NAMALWA (cell line): Measurements from ENCODE around the gene COL4A6.
"Not testable (repeated sequence)": the region's sequence is repeated elsewhere in the genome, so short reads cannot be mapped to it uniquely, and the experiment has no call there.

Source experiments
- DNase-seq: peaks from one replicate; pipeline ENCODE4 v3.0.0-alpha.2; 2015; ENCODE audit warnings: low spot score

COL4A6 gene

DNA sequence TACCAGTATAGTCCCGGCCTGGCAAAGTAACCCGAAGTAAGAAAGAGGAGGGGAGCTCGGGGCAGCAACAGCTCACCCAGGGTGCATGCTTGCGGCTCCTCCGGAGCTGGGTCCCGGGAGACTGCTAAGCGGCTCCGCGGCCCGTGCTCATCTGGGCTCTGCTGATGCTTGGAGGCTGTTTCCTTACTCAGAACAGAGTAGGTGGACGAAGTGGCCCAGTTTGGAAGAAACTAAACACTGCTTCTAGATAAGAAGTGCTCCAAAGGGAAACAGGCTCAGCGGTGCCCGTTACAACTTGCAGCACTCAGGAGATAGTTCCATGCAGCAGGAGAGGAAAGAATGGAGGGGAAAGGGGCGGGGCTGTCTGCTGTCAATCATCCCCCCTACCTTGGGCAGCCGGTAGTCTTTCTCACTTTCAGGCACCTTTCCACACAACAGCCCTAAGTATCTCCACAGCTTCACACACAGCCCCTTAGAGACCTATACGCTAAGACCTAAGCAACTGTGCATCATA is at the start of gene COL4A6:
Gene COL4A6 (minus strand): TSS at position 313 of the 514 bp plus-strand sequence. CDS start 226 bp downstream, at position 87.
- no peak for DNase-seq

DNA sequence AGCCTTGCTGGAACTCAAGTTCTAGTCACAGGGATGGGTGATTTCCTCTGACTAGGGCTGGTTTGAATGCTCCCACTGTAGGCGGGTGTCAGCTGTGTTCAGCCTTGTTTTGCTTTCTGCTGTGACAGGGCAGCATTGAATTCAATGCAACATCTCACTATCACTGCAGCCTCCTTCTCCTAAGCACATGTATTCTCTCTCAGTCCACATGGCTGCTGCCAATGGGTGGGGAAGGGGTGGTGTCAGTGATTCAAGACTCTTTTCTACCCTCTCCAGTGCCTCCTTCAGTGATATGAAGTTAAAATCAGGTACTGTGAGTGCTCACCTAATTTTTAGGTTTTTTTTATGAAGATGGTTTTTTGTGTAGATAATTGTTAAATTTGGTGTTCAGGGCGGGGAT is 47.7 kb upstream of the COL4A6 start:
- no peak for DNase-seq

DNA sequence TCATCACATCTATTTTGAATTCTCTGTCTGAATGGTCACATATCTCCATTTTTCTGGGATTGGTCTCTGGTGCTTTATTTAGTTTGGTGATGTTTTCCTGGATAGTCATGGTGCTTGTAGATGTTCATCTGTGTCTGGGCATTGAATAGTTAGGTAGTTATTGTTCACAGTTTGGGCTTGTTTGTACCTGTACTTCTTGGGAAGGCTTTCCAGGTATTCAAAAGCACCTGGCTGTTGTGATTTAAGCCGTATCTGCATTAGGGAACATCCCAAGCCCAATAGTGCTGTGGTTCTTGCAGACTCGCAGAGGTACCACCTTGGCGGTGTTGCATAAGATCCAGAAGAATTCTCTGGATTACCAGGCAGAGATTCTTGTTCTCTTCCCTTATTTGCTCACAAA is 46.0 kb upstream of the COL4A6 start:
- DNase-seq = no peak

DNA sequence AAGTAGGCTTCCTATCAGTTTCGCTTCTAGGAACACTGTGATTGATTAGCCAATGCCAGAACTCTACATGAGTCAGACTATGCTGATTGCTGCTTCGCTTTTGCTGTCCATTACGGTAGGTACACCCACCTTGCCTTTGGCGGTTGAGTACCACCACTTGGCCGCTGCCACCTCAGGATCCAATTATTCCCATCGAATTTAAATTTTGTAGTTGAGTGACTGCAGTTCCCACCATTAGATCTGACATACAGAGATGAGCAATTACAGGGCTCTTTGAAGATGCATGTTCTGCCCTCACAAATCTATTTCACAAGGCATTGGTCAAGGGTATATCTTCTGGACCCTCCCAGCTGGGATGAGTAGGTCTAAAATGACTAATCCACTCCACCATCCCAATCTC is 43.3 kb upstream of the COL4A6 start:
- not testable (repeated sequence) for DNase-seq

DNA sequence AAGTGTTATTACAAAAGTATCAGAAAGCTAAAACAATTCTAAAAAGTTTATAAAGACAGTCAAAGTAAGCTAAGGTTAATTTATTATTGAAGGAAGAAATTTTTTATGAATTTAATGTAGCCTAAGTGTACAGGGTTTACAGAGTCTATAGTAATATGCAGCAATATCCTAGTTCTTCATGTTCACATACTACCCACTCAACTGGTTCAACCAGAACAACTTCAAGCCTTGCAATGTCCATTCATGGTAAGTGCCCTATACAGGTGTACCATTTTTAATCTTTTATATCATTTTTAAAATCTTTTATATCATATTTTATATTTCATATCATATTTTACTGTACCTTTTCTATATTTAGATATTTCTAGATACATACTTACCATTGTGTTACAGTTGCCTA is 35.8 kb upstream of the COL4A6 start:
- DNase-seq = no peak

DNA sequence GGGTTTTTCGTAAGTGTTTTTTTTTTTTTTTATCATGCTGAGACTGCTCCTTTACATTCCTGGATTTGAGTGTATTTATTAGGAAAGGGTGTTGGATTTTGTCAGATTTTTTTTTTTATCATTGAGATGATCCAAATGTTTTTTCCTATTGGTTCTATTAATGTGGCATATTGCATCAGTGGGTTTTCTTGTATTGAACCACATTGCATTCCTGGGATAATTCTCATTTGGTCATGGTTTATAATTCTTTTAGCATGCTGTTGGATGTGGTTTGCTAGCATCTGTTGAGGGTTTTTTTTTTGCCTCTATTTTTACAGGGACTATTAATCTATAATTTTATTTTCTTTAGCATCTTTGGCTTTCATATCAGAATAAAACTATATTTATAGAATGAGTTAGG is 30.3 kb upstream of the COL4A6 start:
- no peak for DNase-seq

DNA sequence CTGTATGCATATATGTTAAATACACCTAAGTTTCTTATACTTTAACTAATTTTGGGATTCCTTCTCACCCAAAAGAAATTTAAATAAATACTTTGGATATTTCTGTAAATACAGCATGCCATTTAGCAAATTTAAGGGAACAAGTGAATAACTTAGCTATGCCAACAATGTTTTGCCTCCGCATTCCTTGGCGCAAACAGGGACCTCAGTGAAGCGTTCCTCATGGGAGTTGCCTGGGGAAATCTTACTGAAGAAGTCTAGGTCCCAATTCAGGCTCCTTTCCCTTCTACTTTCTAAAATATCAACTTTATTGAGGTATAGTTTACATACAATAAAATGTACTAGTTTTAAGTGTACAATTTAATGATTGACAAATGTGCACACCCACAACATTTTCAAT is 26.4 kb upstream of the COL4A6 start:
- DNase-seq = no peak

DNA sequence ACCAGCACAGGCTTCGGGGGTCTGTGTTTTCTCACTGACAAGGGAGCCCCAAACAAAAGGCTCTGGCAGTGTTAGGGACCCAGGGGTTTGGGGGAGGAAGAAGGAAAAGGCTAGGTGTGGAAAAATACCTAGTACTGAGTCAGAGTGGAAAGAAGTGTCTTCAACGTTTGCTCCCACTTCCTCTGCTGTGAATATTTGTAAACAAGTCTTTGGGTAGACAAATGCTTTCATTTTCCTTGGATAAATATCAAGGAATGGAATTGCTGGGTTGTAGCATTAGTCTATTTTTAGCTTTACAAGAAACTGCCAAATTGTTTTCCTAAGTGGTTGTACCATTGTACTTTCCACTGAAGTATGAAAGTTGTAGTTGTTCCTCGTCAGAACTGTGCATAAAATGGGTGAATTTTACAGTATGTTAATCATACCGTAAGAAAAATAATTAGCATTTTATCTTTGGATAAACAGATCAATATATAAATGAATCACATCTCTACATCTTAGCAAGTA is 18.8 kb upstream of the COL4A6 start:
- DNase-seq = no peak

DNA sequence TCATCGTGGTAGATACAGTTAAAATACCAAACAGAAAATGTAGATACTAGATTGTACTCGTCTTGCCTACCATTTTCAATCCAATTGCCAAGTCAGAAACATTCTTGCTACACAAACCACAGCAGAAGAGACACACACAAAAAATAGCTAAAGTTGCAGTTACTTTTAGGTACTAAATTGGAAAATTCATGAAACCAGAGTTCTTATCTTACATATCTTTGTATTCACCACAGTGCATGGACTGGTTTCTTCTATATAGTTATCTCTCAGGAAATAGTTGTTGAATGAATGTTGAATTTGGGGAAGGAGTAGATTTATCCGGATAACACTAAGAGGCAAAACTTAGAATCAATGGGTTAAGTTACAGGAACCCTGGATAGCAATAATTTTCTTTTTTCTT is 15.6 kb upstream of the COL4A6 start:
- DNase-seq = no peak

DNA sequence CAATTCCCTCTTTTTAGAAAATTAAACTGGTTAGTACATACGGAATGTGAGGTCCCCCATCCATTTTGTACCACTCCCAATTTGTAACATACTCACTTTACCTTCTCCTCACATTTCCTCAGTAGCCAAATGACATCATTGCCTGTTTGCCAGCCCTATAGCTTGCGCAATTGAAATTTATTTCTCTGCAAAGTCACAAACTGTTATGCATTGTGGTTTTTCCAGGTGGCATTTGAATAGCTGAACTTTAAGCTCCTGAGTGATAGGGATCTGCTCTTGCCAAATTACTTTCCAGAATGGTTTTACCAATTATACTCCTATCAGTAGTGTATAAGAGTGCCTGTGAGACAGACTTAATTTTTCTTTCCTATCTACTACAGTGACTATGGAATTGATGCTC is 9.1 kb upstream of the COL4A6 start:
- no peak for DNase-seq

DNA sequence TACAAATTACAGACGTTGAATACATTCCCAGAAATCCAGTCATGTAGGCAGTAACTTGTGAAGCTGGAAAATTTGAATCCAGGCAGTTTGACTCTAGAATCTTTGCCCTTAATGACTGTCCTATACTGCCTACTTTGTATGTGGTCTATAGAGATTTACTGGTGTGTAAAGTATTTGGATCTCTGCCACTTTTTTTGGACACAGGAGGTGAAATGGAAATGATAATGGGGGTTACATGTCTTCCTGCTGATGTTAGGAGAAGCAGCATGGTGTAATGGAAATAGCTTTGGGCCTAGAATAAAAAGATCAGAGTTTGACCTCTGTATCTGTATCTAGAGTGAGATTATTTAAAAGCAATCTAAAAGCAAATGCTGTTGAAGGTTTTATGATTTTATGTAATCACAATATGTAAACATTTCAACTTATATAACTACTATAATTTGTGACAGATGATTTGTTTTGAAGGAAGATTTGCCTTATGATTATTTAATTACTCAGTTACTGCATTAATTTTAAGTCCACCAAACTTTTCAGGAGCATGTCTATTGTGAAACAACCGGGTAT is 4.8 kb upstream of the COL4A6 start:
- no peak for DNase-seq

DNA sequence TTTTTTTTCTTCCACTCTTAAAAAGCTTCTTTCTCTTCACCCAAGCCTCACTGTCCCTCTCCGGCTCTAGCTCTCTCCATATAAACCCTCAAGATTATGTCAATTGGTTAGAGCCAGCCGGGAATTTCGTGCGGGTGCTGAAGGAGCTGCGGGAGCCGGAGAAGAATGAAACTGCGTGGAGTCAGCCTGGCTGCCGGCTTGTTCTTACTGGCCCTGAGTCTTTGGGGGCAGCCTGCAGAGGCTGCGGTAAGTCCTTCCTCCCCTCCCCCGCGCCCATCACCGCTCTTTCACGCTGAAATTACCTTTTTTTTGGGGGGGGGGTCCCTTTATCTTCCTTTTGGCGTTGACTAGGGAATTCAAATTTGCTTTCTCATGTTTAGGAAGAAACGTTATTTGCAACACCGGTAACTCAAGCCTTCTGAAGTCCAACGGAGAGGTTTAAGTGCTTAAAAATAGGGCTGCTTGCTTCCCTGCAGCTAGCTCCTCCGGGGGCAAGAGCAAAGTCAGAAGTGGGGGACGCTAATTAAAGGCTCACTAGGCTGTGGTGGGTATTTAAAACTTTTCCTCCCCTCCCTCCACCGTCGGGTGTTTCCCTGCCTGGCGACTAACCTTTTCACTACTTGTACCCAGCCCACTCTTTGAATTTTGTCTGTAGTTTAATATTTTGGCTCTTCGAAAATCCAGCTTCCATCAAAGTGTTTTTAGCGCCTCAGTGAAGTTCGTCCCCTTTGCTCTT is 1.9 kb upstream of the COL4A6 start:
- DNase-seq = no peak

DNA sequence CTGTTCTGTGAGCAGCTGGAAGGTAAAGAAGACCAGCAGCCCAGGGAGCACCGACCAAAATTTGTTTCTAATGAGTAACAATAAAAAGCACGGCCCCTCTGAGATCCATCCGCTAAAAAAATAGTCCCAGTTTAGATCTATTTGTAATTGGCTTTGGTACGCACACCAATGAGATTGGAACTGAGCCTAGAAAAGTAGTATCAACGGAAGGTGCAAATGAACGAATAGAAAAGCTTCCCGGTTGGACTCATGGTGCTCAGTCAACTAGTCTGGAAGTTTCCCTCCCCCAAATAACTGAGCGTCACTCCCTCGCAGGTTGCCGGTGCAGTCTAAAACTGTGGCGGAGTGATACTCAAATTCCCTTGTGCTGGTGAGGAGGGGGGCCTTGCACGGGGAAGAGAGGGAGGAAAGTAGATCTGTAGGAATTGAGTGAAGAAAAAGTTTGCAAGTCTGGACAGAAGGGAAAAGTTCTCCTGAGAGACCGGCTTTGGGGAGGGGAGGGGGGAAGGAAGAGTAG is 1.3 kb upstream of the COL4A6 start, which contains the start of gene COL4A5:
Gene COL4A5 (plus strand): TSS at position 413 of the 517 bp plus-strand sequence. CDS start 288 bp downstream, outside the sequence.
- no peak for DNase-seq

DNA sequence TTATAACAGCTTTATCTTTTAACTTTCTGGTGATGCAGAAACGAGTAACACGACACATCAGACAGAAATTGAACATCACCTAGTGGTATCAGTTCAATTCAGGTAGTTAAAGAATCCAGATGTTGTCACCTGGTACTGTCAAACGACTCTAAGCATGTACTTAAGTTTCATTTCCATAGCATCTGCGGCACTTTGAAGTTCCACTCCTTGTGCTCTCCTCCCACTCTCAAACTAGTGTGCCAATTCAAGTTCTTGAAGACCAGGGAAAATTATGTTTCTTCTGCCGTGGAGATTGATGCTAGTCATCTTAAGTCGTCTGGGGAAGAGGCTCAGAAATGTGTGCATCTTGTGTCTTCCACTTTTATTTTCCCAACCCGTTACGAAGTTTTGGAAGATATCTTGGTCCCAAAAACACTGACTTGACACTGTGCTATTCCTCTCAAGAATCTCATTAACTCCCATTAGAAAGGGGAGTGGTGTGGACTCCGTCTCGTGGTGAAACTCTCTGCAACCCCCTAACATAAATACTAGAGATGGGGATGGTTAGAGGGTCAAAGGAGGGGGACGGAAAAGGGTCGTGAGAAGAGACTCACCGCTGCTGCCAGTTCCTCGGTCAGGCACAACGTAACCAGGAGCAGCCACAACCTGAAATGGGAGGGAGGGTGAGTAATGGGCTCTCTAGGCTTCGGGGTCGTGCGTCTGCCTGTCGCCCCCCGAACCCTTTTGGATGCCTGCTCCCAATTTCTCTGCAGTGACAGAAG is 693 bp downstream of the COL4A6 start:
- no peak for DNase-seq

DNA sequence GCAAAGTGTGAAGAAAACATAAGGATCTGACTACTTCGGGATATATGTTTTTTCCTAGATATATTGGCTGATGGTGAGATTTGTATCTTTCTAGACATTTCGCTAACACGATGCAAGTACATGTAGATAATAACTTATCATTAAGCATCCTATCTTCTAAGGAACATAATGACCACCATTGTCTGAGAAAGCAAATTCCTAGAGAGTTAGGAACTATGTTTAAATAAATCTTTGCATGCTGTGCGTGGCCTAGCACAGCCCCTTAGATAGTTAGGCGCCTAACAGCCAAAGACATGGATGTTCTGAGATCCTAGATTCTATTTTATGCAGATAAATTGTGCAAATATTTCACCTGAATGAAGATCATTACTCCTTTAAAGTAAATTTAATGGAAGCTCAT is 3.0 kb downstream of the COL4A6 start:
- no peak for DNase-seq

DNA sequence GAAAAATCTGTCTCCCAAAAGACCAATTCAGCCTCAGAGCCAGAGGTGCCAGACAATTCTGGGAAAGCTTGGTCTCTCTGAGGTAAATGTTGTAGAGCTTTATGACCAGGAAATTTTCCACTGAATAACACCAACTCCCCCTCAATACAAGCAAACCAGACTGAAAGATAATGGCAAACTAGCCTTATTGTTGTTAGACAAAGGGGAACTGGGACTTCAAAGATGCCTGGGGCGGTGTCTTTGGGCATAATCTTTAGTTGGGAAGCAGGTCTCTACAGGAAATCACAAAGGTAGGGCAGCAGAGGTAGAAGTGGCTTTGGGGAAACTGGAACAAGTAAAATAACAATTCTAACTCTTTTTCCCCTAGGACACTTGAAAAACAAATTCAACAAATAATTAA is 12.0 kb downstream of the COL4A6 start:
- no peak for DNase-seq

DNA sequence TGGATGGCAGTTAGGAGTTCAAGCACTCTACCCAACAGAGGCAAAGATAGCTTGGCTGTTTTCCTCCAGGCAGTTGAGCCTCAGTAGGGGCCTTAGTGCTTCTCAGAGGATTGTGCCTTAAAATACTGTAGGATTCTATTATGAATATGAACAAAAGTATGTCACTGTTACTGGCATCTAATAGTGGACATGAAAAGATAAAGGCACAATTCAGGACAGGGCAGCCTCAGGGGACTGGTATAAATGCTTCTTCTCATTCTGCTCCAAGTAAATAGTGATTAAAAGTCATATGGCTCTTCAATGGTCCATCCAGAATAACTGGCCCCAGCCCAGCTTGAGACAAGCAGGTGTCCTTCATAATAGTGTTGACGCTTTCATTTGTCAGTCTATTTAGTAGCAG is 17.7 kb downstream of the COL4A6 start:
- no peak for DNase-seq

DNA sequence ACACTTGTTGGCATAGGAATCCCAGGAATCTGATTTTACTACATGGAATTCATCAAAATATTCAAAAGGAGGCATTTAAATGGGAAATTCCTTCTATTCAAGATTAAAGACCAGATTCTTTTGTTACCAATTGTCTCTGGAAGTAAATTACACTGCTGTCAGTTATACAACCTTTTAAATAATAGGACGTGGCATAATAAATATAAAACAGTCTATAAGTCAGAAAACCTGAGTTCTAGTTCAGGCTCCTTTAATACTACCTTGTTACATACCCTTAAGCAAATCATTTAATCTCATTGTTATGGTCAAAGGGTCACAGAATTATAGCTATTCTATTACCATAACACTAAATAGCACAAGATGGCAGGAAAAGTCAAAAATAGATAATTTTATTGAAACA is 18.8 kb downstream of the COL4A6 start:
- DNase-seq = no peak

DNA sequence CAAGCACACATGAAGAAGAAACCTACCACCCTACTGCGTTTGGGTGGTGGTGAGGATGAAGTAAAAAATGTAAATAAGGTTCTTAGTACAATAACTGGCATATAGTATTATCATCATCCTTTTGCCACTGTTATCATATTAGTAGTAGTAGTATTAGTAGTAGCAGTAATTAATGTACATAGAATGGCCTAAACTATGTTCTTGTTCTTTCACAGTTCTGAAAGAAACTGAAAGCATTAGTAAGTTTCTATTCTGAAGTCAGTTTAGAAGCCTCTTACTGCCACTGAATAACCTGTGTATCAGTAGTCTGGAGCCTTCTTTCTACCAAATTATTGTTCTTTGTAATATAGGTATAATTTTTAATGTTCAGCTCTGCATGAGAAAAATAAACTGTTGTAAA is 21.0 kb downstream of the COL4A6 start:
- DNase-seq = no peak

DNA sequence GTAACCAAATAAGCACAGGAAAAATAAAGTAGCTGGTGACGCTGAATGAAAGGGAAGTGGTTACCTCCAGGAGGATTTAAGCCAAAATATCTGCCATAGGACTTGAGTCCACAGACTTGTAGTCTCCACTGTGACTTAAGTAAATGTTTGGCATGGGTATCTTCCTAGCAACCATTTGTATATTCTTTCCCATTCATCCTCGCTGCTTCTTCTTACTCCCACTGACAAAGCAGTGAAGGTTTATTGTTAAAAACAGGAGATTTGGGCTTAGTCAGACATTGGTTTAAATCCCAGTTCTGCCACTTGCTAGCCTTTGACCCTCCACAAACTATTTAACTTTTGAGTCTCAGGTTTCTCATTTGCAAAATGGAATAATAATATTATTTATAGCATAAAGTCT is 22.3 kb downstream of the COL4A6 start:
- DNase-seq = no peak

DNA sequence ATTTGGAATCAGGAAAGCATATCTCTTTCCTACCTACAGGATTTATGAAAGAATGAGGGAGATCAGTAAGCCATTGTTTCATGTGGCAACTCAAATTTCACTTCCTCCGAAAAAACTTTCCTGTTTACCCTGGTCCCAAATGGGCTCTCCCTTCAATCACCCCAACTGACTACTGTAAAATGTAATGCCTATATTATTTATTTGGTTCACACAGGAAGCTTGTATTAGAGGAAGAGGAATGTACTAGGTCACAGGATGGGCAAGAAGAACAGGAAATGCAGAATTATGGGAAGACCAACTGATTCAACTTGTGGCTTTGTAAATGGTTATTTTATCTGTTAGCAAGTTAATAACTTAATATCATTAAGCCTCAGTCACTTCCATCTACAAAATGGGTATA is 23.1 kb downstream of the COL4A6 start:
- DNase-seq = no peak

DNA sequence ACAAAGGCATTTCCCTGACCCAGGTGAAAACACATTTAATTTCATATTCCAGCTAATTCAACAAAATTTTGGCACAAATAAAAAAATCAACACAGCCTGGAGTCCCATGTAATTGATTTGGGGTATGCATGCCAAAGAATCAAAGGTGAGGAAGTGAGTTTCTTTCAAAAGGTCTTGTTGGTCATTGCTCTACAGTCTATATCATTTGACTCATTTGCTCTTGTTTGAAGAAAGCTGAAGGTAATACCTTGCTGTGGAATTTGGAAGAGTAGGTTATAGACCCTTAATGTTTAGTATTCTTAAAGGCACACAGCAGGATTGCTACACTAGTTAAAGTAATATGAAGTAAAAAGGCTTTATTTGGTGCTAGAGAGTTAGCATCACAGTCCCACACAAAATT is 25.4 kb downstream of the COL4A6 start:
- no peak for DNase-seq
